Endothelial cell of umbilical vein (primary cell): ENCODE data around the gene PLEKHG7. TPM values are rescaled to one million over a fixed set of nuclear protein-coding genes. Genes with fewer than 3 reads are reported as not detected.

Experiments
- BruUV-seq: library from RNA; stranded (reverse); fragments of 400-500 nt; replicated peaks from 2 replicates; lab custom pipeline; 2021; lab: Mats Ljungman, UMichigan
- CTCF ChIA-PET: fragments of 300-600, 350-600 bp; sonication (Branson Sonifier 250); formaldehyde crosslinking; loops from one replicate; lab custom pipeline; 2021; ENCODE audit warnings: antibody characterized with exemption, inconsistent platforms; lab: Charles Lee
- POLR2A ChIA-PET: fragments of 300-600, 350-600 bp; sonication (Branson Sonifier 250); formaldehyde crosslinking; loops from one replicate; lab custom pipeline; 2021; ENCODE audit warnings: antibody characterized with exemption, inconsistent platforms; lab: Charles Lee
- DNase-seq: peaks from one replicate; pipeline ENCODE4 v3.0.0-alpha.2; 2011; ENCODE audit warnings: low read depth, low spot score
- FAIRE-seq: peaks from 2 replicates; lab custom pipeline; 2011; peaks lifted over from hg19 to GRCh38; lab: Jason Lieb, UNC
- H2AFZ ChIP-seq: 2 replicates; pipeline ENCODE4 v1.6.0; 2012; ENCODE audit warnings: low read depth, low read length, control low read depth, inconsistent platforms
- H3K27ac ChIP-seq: 2 replicates; pipeline ENCODE4 v1.5.1; 2011; ENCODE audit warnings: low read depth, mild to moderate bottlenecking, control low read depth, low read length, moderate library complexity; ENCODE audit not compliant: insufficient read depth
- H3K27me3 ChIP-seq, 2 experiments: 2 replicates each; pipeline versions ENCODE4 v1.6.0 to v1.6.1; 2011; ENCODE audit warnings: low read length in 2 of 2, mixed read lengths in 1 of 2; ENCODE audit not compliant: control insufficient read depth in 2 of 2, insufficient read depth in 2 of 2
- H3K36me3 ChIP-seq, 2 experiments: 2 replicates in 1 of 2; 3 replicates in 1 of 2; pipeline ENCODE4 v1.5.1; 2011; ENCODE audit warnings: low read length in 2 of 2, mild to moderate bottlenecking in 1 of 2, moderate library complexity in 1 of 2; ENCODE audit not compliant: control insufficient read depth in 2 of 2, insufficient read depth in 2 of 2; ENCODE audit errors: extremely low read depth in 1 of 2
- H3K4me1 ChIP-seq: 3 replicates; pipeline ENCODE4 v1.5.1; 2011; ENCODE audit warnings: mild to moderate bottlenecking, low read length; ENCODE audit not compliant: control insufficient read depth, insufficient read depth; ENCODE audit errors: extremely low read depth
- H3K4me2 ChIP-seq: 2 replicates; pipeline ENCODE4 v1.6.1; 2011; ENCODE audit warnings: low read length, control low read depth, mixed read lengths; ENCODE audit not compliant: insufficient read depth
- H3K4me3 ChIP-seq, 3 experiments: fragments of 200-600 bp in 1 of 3; sonication (generic), shearing (Covaris generic) in 1 of 3; replicated peaks in 1 of 3; 2 replicates each; pipeline ENCODE4 v1.5.1; 2011 to 2016; ENCODE audit warnings: control low read depth in 3 of 3, low read length in 3 of 3, mild to moderate bottlenecking in 2 of 3, inconsistent platforms in 1 of 3, low read depth in 1 of 3, moderate library complexity in 1 of 3; ENCODE audit not compliant: insufficient read depth in 1 of 3
- H3K79me2 ChIP-seq: 2 replicates; pipeline ENCODE4 v1.6.0; 2012; ENCODE audit warnings: low read length, inconsistent platforms; ENCODE audit not compliant: control insufficient read depth, insufficient read depth
- H3K9ac ChIP-seq: replicated peaks from 2 replicates; pipeline ENCODE3; 2011; ENCODE audit warnings: low read length, control low read depth; ENCODE audit not compliant: insufficient read depth; ENCODE audit errors: extremely low read depth
- H3K9me1 ChIP-seq: replicated peaks from 3 replicates; pipeline ENCODE4 v1.6.0; 2011; ENCODE audit warnings: mild to moderate bottlenecking, low read length; ENCODE audit not compliant: control insufficient read depth, insufficient read depth; ENCODE audit errors: extremely low read depth
- H3K9me3 ChIP-seq: replicated peaks from 2 replicates; pipeline ENCODE4 v1.5.1; 2012; ENCODE audit warnings: low read length, inconsistent platforms; ENCODE audit not compliant: control insufficient read depth, insufficient read depth
- H4K20me1 ChIP-seq: replicated peaks from 2 replicates; pipeline ENCODE3; 2011; ENCODE audit warnings: mild to moderate bottlenecking, low read length; ENCODE audit not compliant: control insufficient read depth, insufficient read depth; ENCODE audit errors: extremely low read depth
- EZH2 ChIP-seq: IDR thresholded peaks from 2 replicates; pipeline ENCODE4 v1.6.1; 2012; ENCODE audit warnings: borderline replicate concordance, low read depth, mild to moderate bottlenecking, moderate library complexity, low read length, inconsistent platforms; ENCODE audit not compliant: severe bottlenecking
- FOS ChIP-seq: IDR thresholded peaks from 2 replicates; pipeline ENCODE4 v1.6.1; 2011; ENCODE audit warnings: mild to moderate bottlenecking, low read length, moderate library complexity, borderline replicate concordance; ENCODE audit not compliant: insufficient read depth
- GATA2 ChIP-seq: IDR thresholded peaks from 2 replicates; pipeline ENCODE4 v1.7.0; 2011; ENCODE audit warnings: low read depth, mild to moderate bottlenecking, moderate library complexity, mixed read lengths, low read length; ENCODE audit not compliant: insufficient read length, insufficient read depth
- JUN ChIP-seq: IDR thresholded peaks from 2 replicates; pipeline ENCODE4 v1.6.1; 2011; ENCODE audit warnings: borderline replicate concordance, low read depth; ENCODE audit not compliant: insufficient read length, insufficient read depth
- MYC ChIP-seq: IDR thresholded peaks from one replicate; pipeline ENCODE4 v1.6.1; 2011; ENCODE audit warnings: mild to moderate bottlenecking, low read depth, low read length
- POLR2A ChIP-seq: IDR thresholded peaks from 2 replicates; pipeline ENCODE4 v1.6.1; 2012; ENCODE audit warnings: low read depth, mild to moderate bottlenecking, control low read depth, low read length
- POLR2AphosphoS5 ChIP-seq: IDR thresholded peaks from 2 replicates; pipeline ENCODE4 v1.6.1; 2012; ENCODE audit warnings: low read depth, mild to moderate bottlenecking, control low read depth, low read length, moderate library complexity; ENCODE audit not compliant: insufficient read depth
- dilution Hi-C: fragments of 300-500 bp; cut with MboI; formaldehyde crosslinking; loops from one replicate; pipeline ENCODE4 v1.15.0; 2019; ENCODE audit warnings: low sequenced_read_pairs; ENCODE audit not compliant: extremely low pct_ligation_motif_present
- intact Hi-C: fragments of 100-400 bp; cut with micrococcal nuclease; formaldehyde crosslinking; loops from one replicate; pipeline ENCODE4 v1.10.0; 2022
- polyA plus RNA-seq, 4 experiments: library from polyadenylated mRNA; depleted of rRNA in 3 of 4; stranded (reverse) in 3 of 4; unstranded in 1 of 4; fragments of >200 nt; gene quantifications; 2 replicates each; pipeline versions ENCODE4 v1.2.1 to v1.2.3, GENCODE V29; 2011 to 2012; ENCODE audit warnings: missing spikeins in 1 of 4
- total RNA-seq: library from RNA; stranded (reverse); gene quantifications from 2 replicates; pipeline ENCODE4 v1.2.3, GENCODE V29; 2021
- TF ChIP-seq, protein P1 (sequence below): IDR thresholded peaks from 2 replicates; pipeline ENCODE4 v1.6.1; 2011; ENCODE audit not compliant: insufficient read depth, insufficient read length
- TF ChIP-seq, protein P2 (sequence below), 2 donors: IDR thresholded peaks; 1 replicate in 1 of 2; 2 replicates in 1 of 2; pipeline ENCODE4 v1.5.1; 2011; ENCODE audit warnings: low read length in 2 of 2, mild to moderate bottlenecking in 2 of 2, moderate library complexity in 2 of 2, control low read depth in 1 of 2, inconsistent platforms in 1 of 2, low read depth in 1 of 2; ENCODE audit not compliant: insufficient read depth in 1 of 2; ENCODE audit errors: extremely low read depth in 1 of 2

Gene PLEKHG7
- total and polyA plus RNA-seq, 2 donors (not counting 3 experiments of a cell fraction or from before 2014, with no cell fraction given) = not detected

DNA sequence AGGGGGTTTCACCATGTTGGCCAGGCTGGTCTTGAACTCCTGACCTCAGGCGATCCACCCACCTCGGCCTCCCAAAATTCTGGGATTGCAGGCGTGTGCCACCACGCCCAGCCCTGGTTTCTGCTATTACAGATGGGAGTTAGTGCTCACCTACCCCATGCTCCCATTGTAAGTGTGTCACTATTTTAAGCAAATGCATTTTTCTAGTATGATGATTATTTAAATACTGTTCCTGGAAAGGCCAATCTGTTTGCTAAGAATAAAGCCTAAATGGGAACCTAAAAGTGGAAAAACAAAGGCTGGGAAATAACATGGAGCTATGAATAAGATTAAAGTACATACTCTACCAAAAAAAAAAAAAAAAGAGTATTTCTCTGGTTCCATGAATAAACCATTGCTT, 45.0 kb upstream of the PLEKHG7 start:
- Histone ChIP-seq H3K27ac (no peak overlapping the region), H2AFZ (no peak overlapping the region), H3K9me1 (no peaks in the 10 kb centered on the region), H3K4me2 (no peak overlapping the region), H3K79me2 (no peaks in the 10 kb centered on the region), H3K4me3 (no peak overlapping the region), H3K9ac (no peak overlapping the region), H3K9me3 (no peaks in the 10 kb centered on the region), H3K36me3 (no peaks in the 10 kb centered on the region), H3K4me1 (no peaks in the 10 kb centered on the region), H4K20me1 (no peaks in the 10 kb centered on the region), H3K27me3 (peaks cover 5 to 7% of the 10 kb centered on the region in 2 experiments)
- no peak for TF ChIP-seq GATA2
- no peak for TF ChIP-seq EZH2
- no peak for TF ChIP-seq JUN
- no peak for TF ChIP-seq FOS
- TF ChIP-seq, protein P1, sequence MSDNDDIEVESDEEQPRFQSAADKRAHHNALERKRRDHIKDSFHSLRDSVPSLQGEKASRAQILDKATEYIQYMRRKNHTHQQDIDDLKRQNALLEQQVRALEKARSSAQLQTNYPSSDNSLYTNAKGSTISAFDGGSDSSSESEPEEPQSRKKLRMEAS = no peak
- TF ChIP-seq POLR2A = no peak
- TF ChIP-seq MYC = no peak
- no peak for TF ChIP-seq POLR2AphosphoS5
- CTCF ChIA-PET = no interaction called here
- POLR2A ChIA-PET = interaction anchor here (0.8 kb wide), 1 partner anchor 337 kb away, joined by 3 read pairs; no protein-coding TSS in a partner anchor
- no peak for FAIRE-seq
- no peak for DNase-seq
- BruUV-seq = no TSS peak
- intact Hi-C loops = no loop called here
- dilution Hi-C loops = no loop called here

DNA sequence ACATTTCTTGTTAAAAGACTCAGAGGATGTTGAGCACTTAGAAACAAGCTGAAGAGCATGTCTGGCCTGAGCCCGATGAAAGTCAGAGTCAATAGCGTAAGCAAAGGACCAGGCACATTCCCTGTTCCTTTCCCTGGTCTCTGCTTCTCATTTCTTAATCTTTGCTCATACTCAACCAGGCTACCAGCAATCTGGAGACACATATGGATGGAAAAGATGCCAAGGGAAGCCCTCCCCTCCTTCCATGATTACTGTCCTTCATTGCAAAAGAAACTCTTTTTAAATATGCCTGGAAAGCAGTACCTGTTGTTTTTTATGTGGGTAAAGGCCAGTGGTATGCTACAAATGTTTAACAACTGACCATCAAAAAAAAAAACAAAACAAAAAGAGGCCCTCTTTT, 44.2 kb upstream of the PLEKHG7 start:
- H3K4me2 ChIP-seq = no peak overlapping the region
- dilution Hi-C loops = no loop called here
- H3K9me1 ChIP-seq = no peaks in the 10 kb centered on the region
- H3K27me3 ChIP-seq = peaks cover 5 to 7% of the 10 kb centered on the region in 2 experiments
- no peak overlapping the region for H2AFZ ChIP-seq
- BruUV-seq = no TSS peak
- DNase-seq (no peak), FAIRE-seq (no peak)
- TF ChIP-seq MYC (no peak), GATA2 (no peak), JUN (no peak), EZH2 (no peak), POLR2AphosphoS5 (no peak), FOS (no peak), POLR2A (no peak)
- TF ChIP-seq, protein P1 = no peak
- TF ChIP-seq, protein P2, sequence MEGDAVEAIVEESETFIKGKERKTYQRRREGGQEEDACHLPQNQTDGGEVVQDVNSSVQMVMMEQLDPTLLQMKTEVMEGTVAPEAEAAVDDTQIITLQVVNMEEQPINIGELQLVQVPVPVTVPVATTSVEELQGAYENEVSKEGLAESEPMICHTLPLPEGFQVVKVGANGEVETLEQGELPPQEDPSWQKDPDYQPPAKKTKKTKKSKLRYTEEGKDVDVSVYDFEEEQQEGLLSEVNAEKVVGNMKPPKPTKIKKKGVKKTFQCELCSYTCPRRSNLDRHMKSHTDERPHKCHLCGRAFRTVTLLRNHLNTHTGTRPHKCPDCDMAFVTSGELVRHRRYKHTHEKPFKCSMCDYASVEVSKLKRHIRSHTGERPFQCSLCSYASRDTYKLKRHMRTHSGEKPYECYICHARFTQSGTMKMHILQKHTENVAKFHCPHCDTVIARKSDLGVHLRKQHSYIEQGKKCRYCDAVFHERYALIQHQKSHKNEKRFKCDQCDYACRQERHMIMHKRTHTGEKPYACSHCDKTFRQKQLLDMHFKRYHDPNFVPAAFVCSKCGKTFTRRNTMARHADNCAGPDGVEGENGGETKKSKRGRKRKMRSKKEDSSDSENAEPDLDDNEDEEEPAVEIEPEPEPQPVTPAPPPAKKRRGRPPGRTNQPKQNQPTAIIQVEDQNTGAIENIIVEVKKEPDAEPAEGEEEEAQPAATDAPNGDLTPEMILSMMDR (IDR thresholded peaks at IDR 0.05; ENCODE audit: extremely low read depth in 1 of 2, insufficient read depth in 1 of 2, low read depth in 1 of 2, low read length in 2 of 2) = no peak
- no peak overlapping the region for H3K27ac ChIP-seq
- no peak overlapping the region for H3K4me3 ChIP-seq
- no peaks in the 10 kb centered on the region for H4K20me1 ChIP-seq
- no peaks in the 10 kb centered on the region for H3K79me2 ChIP-seq
- intact Hi-C loops = no loop called here
- ChIA-PET CTCF (interaction anchor here (1.0 to 1.9 kb wide), 3 partner anchors 10 to 1277 kb away, joined by 3 to 4 read pairs (median 3); no protein-coding TSS in a partner anchor), POLR2A (no interaction called here)
- no peaks in the 10 kb centered on the region for H3K9me3 ChIP-seq
- no peaks in the 10 kb centered on the region for H3K36me3 ChIP-seq
- no peak overlapping the region for H3K9ac ChIP-seq
- no peaks in the 10 kb centered on the region for H3K4me1 ChIP-seq
